ENCODE results near the gene NR1H4.

DNA sequence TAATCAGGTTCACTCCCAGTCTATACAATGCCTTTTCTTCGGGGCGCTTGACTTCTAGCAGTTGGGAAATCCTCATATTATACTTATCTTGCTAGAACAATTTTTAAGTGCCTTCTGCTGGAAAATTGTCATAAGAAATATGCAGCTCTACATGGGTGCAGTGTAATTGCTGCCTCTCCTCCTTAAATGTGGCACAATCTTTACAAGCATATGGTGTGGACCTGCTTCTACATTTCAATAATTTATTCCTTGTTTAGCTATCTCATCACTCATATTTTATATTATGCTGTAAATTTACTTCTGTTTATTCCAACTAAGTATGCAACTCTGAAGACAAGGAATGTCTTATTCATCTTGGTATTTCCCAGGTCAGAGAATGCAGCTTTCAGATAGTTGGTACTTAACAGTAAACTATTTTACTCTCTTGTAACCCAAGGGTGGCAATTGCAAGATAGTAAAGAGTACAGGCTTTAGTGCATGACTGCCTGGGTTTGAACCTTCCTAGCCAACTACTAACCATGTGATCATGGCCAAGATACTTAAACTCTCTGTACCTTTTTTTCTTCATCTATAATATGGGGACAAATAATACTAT is 56.2 kb downstream of the NR1H4 start:
- TF ChIP-seq, protein P1, sequence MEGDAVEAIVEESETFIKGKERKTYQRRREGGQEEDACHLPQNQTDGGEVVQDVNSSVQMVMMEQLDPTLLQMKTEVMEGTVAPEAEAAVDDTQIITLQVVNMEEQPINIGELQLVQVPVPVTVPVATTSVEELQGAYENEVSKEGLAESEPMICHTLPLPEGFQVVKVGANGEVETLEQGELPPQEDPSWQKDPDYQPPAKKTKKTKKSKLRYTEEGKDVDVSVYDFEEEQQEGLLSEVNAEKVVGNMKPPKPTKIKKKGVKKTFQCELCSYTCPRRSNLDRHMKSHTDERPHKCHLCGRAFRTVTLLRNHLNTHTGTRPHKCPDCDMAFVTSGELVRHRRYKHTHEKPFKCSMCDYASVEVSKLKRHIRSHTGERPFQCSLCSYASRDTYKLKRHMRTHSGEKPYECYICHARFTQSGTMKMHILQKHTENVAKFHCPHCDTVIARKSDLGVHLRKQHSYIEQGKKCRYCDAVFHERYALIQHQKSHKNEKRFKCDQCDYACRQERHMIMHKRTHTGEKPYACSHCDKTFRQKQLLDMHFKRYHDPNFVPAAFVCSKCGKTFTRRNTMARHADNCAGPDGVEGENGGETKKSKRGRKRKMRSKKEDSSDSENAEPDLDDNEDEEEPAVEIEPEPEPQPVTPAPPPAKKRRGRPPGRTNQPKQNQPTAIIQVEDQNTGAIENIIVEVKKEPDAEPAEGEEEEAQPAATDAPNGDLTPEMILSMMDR (IDR thresholded peaks at IDR 0.05; ENCODE audit: low read length) = no peak
- no peak for TF ChIP-seq EZH2phosphoT487 (IDR thresholded peaks at IDR 0.05; ENCODE audit: low read length)
